ENCODE measurements around the gene MAST4.

MAST4 gene

GRCh38 chr5:67135381-67135984, 539.3 kb downstream of the MAST4 start:
- DNase-seq (ENCODE audit: low read depth), result no peak
- no peak for TF ChIP-seq CTCF (conservative IDR thresholded peaks at IDR 0.05; ENCODE audit: low read length)

GRCh38 chr5:67139030-67139429, 542.8 kb downstream of the MAST4 start:
- TF ChIP-seq CTCF (conservative IDR thresholded peaks at IDR 0.05; ENCODE audit: low read length), result no peak
- DNase-seq (ENCODE audit: low read depth), result no peak
- H3K4me3 ChIP-seq (ENCODE audit: low read length), result no peak overlapping the region

More at GRCh38 chr5:67135381-67135984, 539.3 kb downstream of the MAST4 start:
- H3K4me3 ChIP-seq (ENCODE audit: low read length), result no peak overlapping the region

GRCh38 chr5:67140413-67140812, 544.2 kb downstream of the MAST4 start:
- no peak for DNase-seq (ENCODE audit: low read depth)
- TF ChIP-seq CTCF (conservative IDR thresholded peaks at IDR 0.05; ENCODE audit: low read length), result no peak
- no peak overlapping the region for H3K4me3 ChIP-seq (ENCODE audit: low read length)

GRCh38 chr5:67141644-67142043, 545.5 kb downstream of the MAST4 start:
- no peak overlapping the region for H3K4me3 ChIP-seq (ENCODE audit: low read length)
- DNase-seq (ENCODE audit: low read depth), result no peak
- TF ChIP-seq CTCF (conservative IDR thresholded peaks at IDR 0.05; ENCODE audit: low read length), result no peak

GRCh38 chr5:67142816-67143215, 546.6 kb downstream of the MAST4 start:
- DNase-seq (ENCODE audit: low read depth), result no peak
- H3K4me3 ChIP-seq (ENCODE audit: low read length), result no peak overlapping the region
- TF ChIP-seq CTCF (conservative IDR thresholded peaks at IDR 0.05; ENCODE audit: low read length), result no peak

- H3K4me3 ChIP-seq (ENCODE audit: low read length), result no peak overlapping the region
- DNase-seq (ENCODE audit: low read depth), result no peak
- no peak for TF ChIP-seq CTCF (conservative IDR thresholded peaks at IDR 0.05; ENCODE audit: low read length)
Measured at GRCh38 chr5:67143549-67143948, 547.4 kb downstream of the MAST4 start.

- H3K4me3 ChIP-seq (ENCODE audit: low read length), result no peak overlapping the region
- no peak for TF ChIP-seq CTCF (conservative IDR thresholded peaks at IDR 0.05; ENCODE audit: low read length)
- no peak for DNase-seq (ENCODE audit: low read depth)
Measured at GRCh38 chr5:67144183-67144639, 548.0 kb downstream of the MAST4 start.
